GM10847 (cell line): ENCODE data around the gene LTBP2.

Source experiments
- POLR2A ChIP-seq: IDR thresholded peaks from 2 replicates; pipeline ENCODE4 v1.6.1; 2011; ENCODE audit not compliant: insufficient read length; ENCODE audit errors: extremely low read depth

The LTBP2 gene

GRCh38 chr14:74510223-74510931, 101.7 kb downstream of the LTBP2 start:
- TF ChIP-seq POLR2A, result no peak

- no peak for TF ChIP-seq POLR2A
These were observed 102.3 kb downstream of the LTBP2 start for GRCh38 chr14:74509587-74510222.

GRCh38 chr14:74508844-74509428, 103.1 kb downstream of the LTBP2 start:
- no peak for TF ChIP-seq POLR2A

GRCh38 chr14:74508292-74508731, 103.7 kb downstream of the LTBP2 start:
- no peak for TF ChIP-seq POLR2A

GRCh38 chr14:74507840-74508239, 104.2 kb downstream of the LTBP2 start:
- TF ChIP-seq POLR2A, result no peak

- TF ChIP-seq POLR2A, result no peak
These were observed 105.0 kb downstream of the LTBP2 start for GRCh38 chr14:74507085-74507484.

GRCh38 chr14:74506411-74506851, 105.6 kb downstream of the LTBP2 start:
- TF ChIP-seq POLR2A, result no peak

- no peak for TF ChIP-seq POLR2A
These were observed 106.2 kb downstream of the LTBP2 start for GRCh38 chr14:74505831-74506230.

GRCh38 chr14:74504874-74505720, 106.9 kb downstream of the LTBP2 start:
- no peak for TF ChIP-seq POLR2A

- TF ChIP-seq POLR2A, result no peak
These were observed 107.6 kb downstream of the LTBP2 start for GRCh38 chr14:74504412-74504811.

- TF ChIP-seq POLR2A, result no peak
These were observed 108.1 kb downstream of the LTBP2 start for GRCh38 chr14:74503938-74504335.

GRCh38 chr14:74503291-74503937, 108.6 kb downstream of the LTBP2 start:
- TF ChIP-seq POLR2A, result no peak

- no peak for TF ChIP-seq POLR2A
These were observed 109.6 kb downstream of the LTBP2 start for GRCh38 chr14:74502236-74503019.

GRCh38 chr14:74501691-74502090, 110.3 kb downstream of the LTBP2 start:
- TF ChIP-seq POLR2A, result no peak
